ENCODE data around the gene C17orf50.

- TF ChIP-seq CTCF (IDR thresholded peaks at IDR 0.05 in 4 of 5, conservative IDR thresholded peaks at IDR 0.05 in 1 of 5) = no peak
- no peak for TF ChIP-seq POLR2A (IDR thresholded peaks at IDR 0.05)
Measured at GRCh38 chr17:35726953-35727460, 33.7 kb upstream of the C17orf50 start.
